Loucy (cell line): ENCODE measurements around the gene NELFB.

Source experiments
- H2AFZ ChIP-seq: fragments of 200-600 bp; sonication (generic); 2 replicates; pipeline ENCODE4 v1.6.0; 2016; ENCODE audit warnings: antibody characterized with exemption, mild to moderate bottlenecking, low read length, moderate library complexity
- H3F3A ChIP-seq: fragments of 200-600 bp; 2 replicates; pipeline ENCODE4 v1.6.0; 2016; ENCODE audit warnings: antibody characterized with exemption, low read depth, mild to moderate bottlenecking
- H3K27me3 ChIP-seq: fragments of 200-600 bp; sonication (generic); 2 replicates; pipeline ENCODE4 v1.6.1; 2014; ENCODE audit warnings: low read length, mild to moderate bottlenecking; ENCODE audit not compliant: insufficient read depth, poor library complexity, severe bottlenecking
- H3K36me3 ChIP-seq: fragments of 200-600 bp; sonication (generic); 2 replicates; pipeline ENCODE4 v1.6.1; 2016; ENCODE audit warnings: low read length; ENCODE audit not compliant: insufficient read depth
- H3K4me1 ChIP-seq: fragments of 200-600 bp; sonication (generic); 2 replicates; pipeline ENCODE4 v1.5.1; 2014; ENCODE audit warnings: low read length, mild to moderate bottlenecking; ENCODE audit not compliant: insufficient read depth, poor library complexity, severe bottlenecking
- H3K4me2 ChIP-seq: fragments of 200-600 bp; sonication (generic); 2 replicates; pipeline ENCODE4 v1.6.0; 2014; ENCODE audit warnings: antibody characterized with exemption, low read length, low read depth, mild to moderate bottlenecking; ENCODE audit not compliant: poor library complexity, severe bottlenecking
- H3K4me3 ChIP-seq: fragments of 200-600 bp; sonication (generic); 2 replicates; pipeline ENCODE4 v1.5.1; 2014; ENCODE audit warnings: low read length, mild to moderate bottlenecking, mixed read lengths; ENCODE audit not compliant: poor library complexity, severe bottlenecking
- H3K79me2 ChIP-seq: fragments of 200-600 bp; sonication (generic); 2 replicates; pipeline ENCODE4 v1.6.1; 2014; ENCODE audit warnings: low read length; ENCODE audit not compliant: insufficient read depth
- H3K9ac ChIP-seq: fragments of 200-600 bp; sonication (generic); 2 replicates; pipeline ENCODE4 v1.6.0; 2014; ENCODE audit warnings: mild to moderate bottlenecking, low read depth, low read length, moderate library complexity; ENCODE audit not compliant: poor library complexity, severe bottlenecking
- H3K9me2 ChIP-seq: fragments of 200-600 bp; sonication (generic); replicated peaks from 2 replicates; pipeline ENCODE4 v1.6.1; 2016; ENCODE audit warnings: low read depth, low read length, mixed read lengths
- H3K9me3 ChIP-seq: fragments of 200-600 bp; sonication (generic); 2 replicates; pipeline ENCODE4 v1.6.1; 2014; ENCODE audit warnings: mild to moderate bottlenecking, antibody characterized with exemption, low read length, low read depth; ENCODE audit not compliant: insufficient read depth
- H4K20me1 ChIP-seq: fragments of 200-600 bp; sonication (generic); 2 replicates; pipeline ENCODE4 v1.6.0; 2014; ENCODE audit warnings: antibody characterized with exemption, low read length, mild to moderate bottlenecking; ENCODE audit not compliant: insufficient read depth, poor library complexity, severe bottlenecking
- CTCF ChIP-seq: fragments of 200-600 bp; sonication (generic); conservative IDR thresholded peaks from 2 replicates; pipeline ENCODE4 v1.5.1; 2014; ENCODE audit warnings: mild to moderate bottlenecking, antibody characterized with exemption, low read length
- EZH2phosphoT487 ChIP-seq: fragments of 200-600 bp; IDR thresholded peaks from 2 replicates; pipeline ENCODE4 v1.6.1; 2018; ENCODE audit warnings: antibody characterized with exemption, mild to moderate bottlenecking, moderate library complexity, borderline replicate concordance

The NELFB gene

GRCh38 chr9:137308057-137308619, 53.0 kb downstream of the NELFB start:
- Histone ChIP-seq H3K79me2 (no peaks in the 10 kb centered on the region), H3K36me3 (no peaks in the 10 kb centered on the region), H3K9ac (no peak overlapping the region), H3K4me1 (no peaks in the 10 kb centered on the region), H3K9me2 (no peaks in the 10 kb centered on the region), H4K20me1 (no peaks in the 10 kb centered on the region), H3K4me2 (no peak overlapping the region), H3K4me3 (no peak overlapping the region), H2AFZ (no peak overlapping the region), H3K27me3 (no peaks in the 10 kb centered on the region), H3F3A (no peaks in the 10 kb centered on the region), H3K9me3 (no peaks in the 10 kb centered on the region)
- TF ChIP-seq EZH2phosphoT487 (no peak), CTCF (no peak)

GRCh38 chr9:137309368-137310188, 54.5 kb downstream of the NELFB start:
- no peaks in the 10 kb centered on the region for H3F3A ChIP-seq
- no peak overlapping the region for H2AFZ ChIP-seq
- H3K36me3 ChIP-seq = no peaks in the 10 kb centered on the region
- no peaks in the 10 kb centered on the region for H3K9me2 ChIP-seq
- H4K20me1 ChIP-seq = no peaks in the 10 kb centered on the region
- H3K4me2 ChIP-seq = no peak overlapping the region
- H3K4me3 ChIP-seq = no peak overlapping the region
- TF ChIP-seq CTCF (no peak), EZH2phosphoT487 (no peak)
- no peaks in the 10 kb centered on the region for H3K9me3 ChIP-seq
- H3K79me2 ChIP-seq = no peaks in the 10 kb centered on the region
- no peaks in the 10 kb centered on the region for H3K4me1 ChIP-seq
- H3K27me3 ChIP-seq = no peaks in the 10 kb centered on the region
- H3K9ac ChIP-seq = no peak overlapping the region

DNA sequence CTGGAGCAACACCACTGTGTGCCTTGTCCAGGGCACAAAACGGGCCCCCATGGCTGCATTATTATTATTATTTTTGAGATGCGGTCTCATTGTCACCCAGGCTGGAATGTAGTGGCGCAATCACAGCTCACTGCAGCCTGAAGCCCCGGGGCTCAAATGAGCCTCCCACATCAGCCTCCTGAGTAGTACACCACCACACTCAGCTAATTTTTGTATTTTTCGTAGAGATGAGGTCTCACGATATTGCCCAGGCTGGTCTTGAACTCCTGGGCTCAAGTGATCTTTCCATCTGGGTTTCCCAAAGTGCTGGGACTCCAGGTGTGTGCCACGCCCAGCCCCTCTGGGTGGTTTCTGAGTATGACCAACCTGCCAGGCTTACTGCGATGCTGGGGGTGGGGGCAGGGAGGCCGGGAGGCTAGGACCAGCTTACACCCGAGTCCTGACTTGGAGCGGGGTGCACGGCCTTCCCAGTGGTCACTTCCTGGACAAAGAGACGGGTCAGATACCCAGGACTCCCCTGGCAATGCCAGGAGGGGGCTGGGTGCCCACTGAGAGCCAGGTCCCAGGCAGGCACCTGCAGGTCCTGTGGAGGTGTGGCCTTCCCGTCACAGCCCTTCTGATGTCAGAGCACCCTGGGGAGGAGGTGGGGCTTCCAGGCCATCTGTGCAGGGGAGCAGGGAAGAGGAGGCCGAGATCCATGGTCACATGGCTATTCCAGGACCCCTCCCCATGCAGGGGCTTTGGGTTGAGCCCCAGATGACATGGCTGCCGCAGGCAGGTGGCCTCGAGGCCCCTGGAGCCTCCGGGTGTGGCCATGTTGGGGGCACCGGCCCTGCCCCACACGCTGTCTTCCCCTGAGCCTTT, 55.3 kb downstream of the NELFB start:
- H3F3A ChIP-seq = no peaks in the 10 kb centered on the region
- H3K4me1 ChIP-seq = no peaks in the 10 kb centered on the region
- H4K20me1 ChIP-seq = no peaks in the 10 kb centered on the region
- no peak overlapping the region for H3K9ac ChIP-seq
- H3K36me3 ChIP-seq = no peaks in the 10 kb centered on the region
- TF ChIP-seq EZH2phosphoT487 (no peak), CTCF (no peak)
- no peaks in the 10 kb centered on the region for H3K9me3 ChIP-seq
- no peaks in the 10 kb centered on the region for H3K9me2 ChIP-seq
- H2AFZ ChIP-seq = no peak overlapping the region
- no peak overlapping the region for H3K4me2 ChIP-seq
- no peaks in the 10 kb centered on the region for H3K79me2 ChIP-seq
- H3K27me3 ChIP-seq = no peaks in the 10 kb centered on the region
- no peak overlapping the region for H3K4me3 ChIP-seq
